GM12878 (cell line): ENCODE measurements around the gene ESPNL. TPM values are rescaled to one million over a fixed set of nuclear protein-coding genes. Genes with fewer than 3 reads are reported as not detected.
A peak's percentile ranks its signal among the peaks of the same experiment; 100 is the strongest.

Experiments used
- ATAC-seq: fragments of 200-7000 bp; cut with Tn5 transposase; 3 replicates; pipeline ENCODE4 v1.9.1; 2020; ENCODE audit warnings: mild to moderate bottlenecking, moderate library complexity
- BruUV-seq: library from RNA; stranded (reverse); fragments of 400-500 nt; replicated peaks from 2 replicates; lab custom pipeline; 2021; lab: Mats Ljungman, UMichigan
- CTCF ChIA-PET: fragments of 300-600 bp; sonication (Branson Sonifier 250); formaldehyde crosslinking; extraction: SDS; loops from one replicate; lab custom pipeline; 2021; ENCODE audit warnings: inconsistent platforms; lab: Yijun Ruan, JAX
- POLR2A ChIA-PET: fragments of 350-600 bp; formaldehyde crosslinking; extraction: SDS; loops from one replicate; lab custom pipeline; 2021; ENCODE audit warnings: inconsistent platforms; lab: Charles Lee
- RAD21 ChIA-PET: fragments of 300-600 bp; sonication (Branson Sonifier 250); formaldehyde crosslinking; loops from one replicate; lab custom pipeline; 2023; ENCODE audit warnings: antibody characterized with exemption; ENCODE audit not compliant: unreplicated experiment; lab: Charles Lee
- SMC1A ChIA-PET: fragments of 300-600 bp; sonication (Branson Sonifier 250); formaldehyde crosslinking; loops from one replicate; lab custom pipeline; 2023; ENCODE audit not compliant: unreplicated experiment, uncharacterized antibody; lab: Charles Lee
- DNase-seq: peaks from one replicate; pipeline ENCODE4 v3.0.0-alpha.2; 2011; ENCODE audit warnings: low read depth, low spot score
- FAIRE-seq: peaks from 3 replicates; lab custom pipeline; 2011; peaks lifted over from hg19 to GRCh38; lab: Jason Lieb, UNC
- H2AFZ ChIP-seq: 2 replicates; pipeline ENCODE4 v1.6.0; 2011; ENCODE audit warnings: low read depth, low read length, control low read depth; ENCODE audit not compliant: control insufficient read depth
- H3K27ac ChIP-seq: 2 replicates; pipeline ENCODE4 v1.5.1; 2011; ENCODE audit warnings: control low read depth; ENCODE audit not compliant: control insufficient read depth, insufficient read depth
- H3K27me3 ChIP-seq, 2 experiments: replicated peaks in 1 of 2; 2 replicates each; pipeline versions ENCODE4 v1.6.0 to v1.6.1; 2011; ENCODE audit warnings: low read length in 1 of 2; ENCODE audit not compliant: control insufficient read depth in 2 of 2, insufficient read depth in 2 of 2
- H3K36me3 ChIP-seq, 2 experiments: 2 replicates each; pipeline ENCODE4 v1.5.1; 2011; ENCODE audit warnings: low read length in 1 of 2; ENCODE audit not compliant: control insufficient read depth in 2 of 2, insufficient read depth in 2 of 2
- H3K4me1 ChIP-seq: 2 replicates; pipeline ENCODE4 v1.6.1; 2011; ENCODE audit warnings: mild to moderate bottlenecking, low read length, moderate library complexity, mixed read lengths; ENCODE audit not compliant: control insufficient read depth, insufficient read depth
- H3K4me2 ChIP-seq: 2 replicates; pipeline ENCODE4 v1.6.0; 2011; ENCODE audit warnings: control low read depth; ENCODE audit not compliant: control insufficient read depth, insufficient read depth
- H3K4me3 ChIP-seq: fragments of 200-600 bp; sonication (generic); 2 replicates; pipeline ENCODE4 v1.5.1; 2016
- H3K79me2 ChIP-seq: 2 replicates; pipeline ENCODE4 v1.6.0; 2011; ENCODE audit warnings: low read length; ENCODE audit not compliant: control insufficient read depth, insufficient read depth
- H3K9ac ChIP-seq: 2 replicates; pipeline ENCODE4 v1.8.0; 2011; ENCODE audit warnings: low read length, control low read depth, mixed read lengths; ENCODE audit not compliant: control insufficient read depth, insufficient read depth
- H3K9me3 ChIP-seq: replicated peaks from 3 replicates; pipeline ENCODE4 v1.5.1; 2011; ENCODE audit warnings: mild to moderate bottlenecking, low read length; ENCODE audit not compliant: control insufficient read depth, insufficient read depth
- H4K20me1 ChIP-seq: 2 replicates; pipeline ENCODE4 v1.6.0; 2011; ENCODE audit not compliant: control insufficient read depth, insufficient read depth
- MYB ChIP-seq: fragments of 150-350 bp; IDR thresholded peaks from 2 replicates; pipeline ENCODE4 v1.6.1; 2014; ENCODE audit warnings: mild to moderate bottlenecking, low read depth, low read length, borderline replicate concordance
- RELA ChIP-seq: fragments of 450-650 bp; IDR thresholded peaks from 2 replicates; pipeline ENCODE4 v1.8.0; 2014; ENCODE audit warnings: borderline replicate concordance; ENCODE audit not compliant: partially characterized antibody
- WGBS: methylation state at CpG from one replicate; pipeline ENCODE4 v1.1.6; 2016; ENCODE audit warnings: low lambda C conversion rate; ENCODE audit not compliant: insufficient replicate concordance, insufficient coverage; ENCODE audit errors: missing lambda C conversion rate; 5-methylcytosine and 5-hydroxymethylcytosine counted together
- in situ Hi-C: fragments of 300-500 bp; cut with MboI; formaldehyde crosslinking; loops from 9 replicates; pipeline ENCODE4 v1.14.3; 2018; ENCODE audit warnings: mixed read lengths
- intact Hi-C: fragments of 100-400 bp; cut with micrococcal nuclease; formaldehyde crosslinking; loops from one replicate; pipeline ENCODE4 v1.14.2; 2022; ENCODE audit not compliant: unreplicated experiment
- polyA plus RNA-seq, 11 experiments: library from polyadenylated mRNA; depleted of rRNA in 4 of 11; unstranded in 6 of 11; stranded (reverse) in 5 of 11; fragments of >200 nt; fragmentation: Nextera tagmentation in 4 of 11; fragmentation: Illumina TruSeq in 1 of 11; extraction: Ambion mirVana in 4 of 11; extraction: Trizol in 1 of 11; gene quantifications; 1 replicate in 1 of 11; 2 replicates in 10 of 11; pipeline versions ENCODE4 v1.2.1 to v1.2.3, GENCODE V29; 2011 to 2016; ENCODE audit warnings: inconsistent platforms in 2 of 11, missing spikeins in 2 of 11, low read depth in 1 of 11
- total RNA-seq, 4 experiments: library from RNA; depleted of rRNA in 3 of 4; stranded (reverse); fragments of >200 nt in 3 of 4; fragmentation: Illumina TruSeq in 1 of 4; extraction: Trizol in 1 of 4; gene quantifications; 2 replicates each; pipeline versions ENCODE4 v1.2.1 to v1.2.3, GENCODE V29; 2013 to 2021
- TF ChIP-seq, protein P1 (sequence below): fragments of 450-650 bp; IDR thresholded peaks from 2 replicates; pipeline ENCODE4 v1.6.1; 2018; ENCODE audit warnings: borderline replicate concordance, mild to moderate bottlenecking; ENCODE audit not compliant: partially characterized antibody

ESPNL gene
- total and polyA plus RNA-seq, 10 of the 15 experiments (the other 5 are each of a cell fraction or from before 2014, with no cell fraction given): 0.05 to 0.94 (median 0.36) TPM; not detected in 3

DNA sequence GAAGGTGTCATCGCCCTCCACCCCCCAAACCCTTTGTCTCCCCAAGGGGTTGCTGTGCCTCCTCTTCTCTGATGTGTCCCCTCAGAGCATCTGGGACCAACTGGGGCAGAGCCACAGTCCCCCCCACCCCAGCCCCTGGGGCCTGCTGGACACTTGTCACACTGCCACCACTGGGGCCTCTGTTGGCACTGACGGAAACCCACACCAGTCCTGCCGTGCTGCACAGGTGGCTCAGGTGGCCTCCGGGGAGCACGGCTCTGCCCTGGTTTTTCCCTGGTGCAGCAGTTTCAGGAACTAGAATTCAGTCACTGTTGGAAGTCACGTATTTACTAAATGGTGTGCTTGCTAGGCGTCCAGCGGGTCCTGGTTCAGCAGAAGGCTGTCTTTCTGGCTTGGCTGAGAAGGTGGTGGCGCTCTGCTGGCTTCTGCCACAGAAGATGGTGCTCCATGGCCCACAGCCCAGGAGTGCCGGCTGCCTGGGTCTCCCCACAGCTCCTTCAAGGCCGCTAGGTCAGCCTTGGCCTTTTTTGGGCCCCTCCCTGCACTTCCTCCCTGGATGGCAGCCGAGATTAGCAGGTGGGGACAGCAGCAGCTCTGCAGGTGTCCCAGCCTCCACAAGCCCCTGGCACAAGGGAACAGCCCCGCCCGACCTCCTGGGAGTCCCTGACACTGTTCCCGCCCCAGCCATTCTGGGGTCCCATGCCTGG, 19.8 kb downstream of the ESPNL start:
- H3K9ac ChIP-seq: no peak overlapping the region
- WGBS: 12% methylated on average over 15 of the region's 15 CpGs
- BruUV-seq: no TSS peak
- H3K4me2 ChIP-seq: peak overlapping the region; percentile 25; the same call in 1 of the 2 replicates
- intact Hi-C loops (no loop called here), in situ Hi-C loops (no loop called here)
- H3K27ac ChIP-seq: no peak overlapping the region
- H2AFZ ChIP-seq: peak overlapping the region; percentile 34; the same call in 1 of the 2 replicates
- CTCF ChIA-PET: no interaction called here
- FAIRE-seq (no peak), ATAC-seq (peak; percentile 52), DNase-seq (no peak)
- H4K20me1 ChIP-seq: no peaks in the 10 kb centered on the region
- no peak for TF ChIP-seq MYB
- TF ChIP-seq, protein P1, sequence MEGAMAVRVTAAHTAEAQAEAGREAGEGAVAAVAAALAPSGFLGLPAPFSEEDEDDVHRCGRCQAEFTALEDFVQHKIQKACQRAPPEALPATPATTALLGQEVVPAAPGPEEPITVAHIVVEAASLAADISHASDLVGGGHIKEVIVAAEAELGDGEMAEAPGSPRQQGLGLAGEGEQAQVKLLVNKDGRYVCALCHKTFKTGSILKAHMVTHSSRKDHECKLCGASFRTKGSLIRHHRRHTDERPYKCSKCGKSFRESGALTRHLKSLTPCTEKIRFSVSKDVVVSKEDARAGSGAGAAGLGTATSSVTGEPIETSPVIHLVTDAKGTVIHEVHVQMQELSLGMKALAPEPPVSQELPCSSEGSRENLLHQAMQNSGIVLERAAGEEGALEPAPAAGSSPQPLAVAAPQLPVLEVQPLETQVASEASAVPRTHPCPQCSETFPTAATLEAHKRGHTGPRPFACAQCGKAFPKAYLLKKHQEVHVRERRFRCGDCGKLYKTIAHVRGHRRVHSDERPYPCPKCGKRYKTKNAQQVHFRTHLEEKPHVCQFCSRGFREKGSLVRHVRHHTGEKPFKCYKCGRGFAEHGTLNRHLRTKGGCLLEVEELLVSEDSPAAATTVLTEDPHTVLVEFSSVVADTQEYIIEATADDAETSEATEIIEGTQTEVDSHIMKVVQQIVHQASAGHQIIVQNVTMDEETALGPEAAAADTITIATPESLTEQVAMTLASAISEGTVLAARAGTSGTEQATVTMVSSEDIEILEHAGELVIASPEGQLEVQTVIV: no peak
- TF ChIP-seq RELA: no peak
- POLR2A ChIA-PET: interaction anchor here (2.2 kb wide), 1 partner anchor 11 kb away, joined by 7 read pairs; no protein-coding TSS in a partner anchor
- RAD21 ChIA-PET: interaction anchor here (1.3 kb wide), 1 partner anchor 143 kb away, joined by 5 read pairs; no protein-coding TSS in a partner anchor
- H3K79me2 ChIP-seq: no peaks in the 10 kb centered on the region
- no peaks in the 10 kb centered on the region for H3K36me3 ChIP-seq
- no peaks in the 10 kb centered on the region for H3K9me3 ChIP-seq
- SMC1A ChIA-PET: interaction anchor here (0.6 kb wide), 1 partner anchor 11 kb away, joined by 3 read pairs; no protein-coding TSS in a partner anchor
- H3K4me3 ChIP-seq: no peak overlapping the region
- no peaks in the 10 kb centered on the region for H3K27me3 ChIP-seq
- H3K4me1 ChIP-seq: no peaks in the 10 kb centered on the region
